Measurements from ENCODE around the gene NEUROG3. TPM values are rescaled to one million over a fixed set of nuclear protein-coding genes. Genes with fewer than 3 reads are reported as not detected.

NEUROG3 gene
- total RNA-seq, 1 donor from 2014 or later = not detected

GRCh38 chr10:69554611-69555010 is 18.6 kb downstream of the NEUROG3 start:
- H3K4me1 Mint-ChIP-seq (ENCODE audit: low read depth, unreplicated experiment) = no peaks in the 10 kb centered on the region
- no peak overlapping the region for H3K4me3 Mint-ChIP-seq (ENCODE audit: unreplicated experiment)
- peaks cover 2% of the 10 kb centered on the region for H3K9me3 Mint-ChIP-seq (ENCODE audit: unreplicated experiment)
- no peak overlapping the region for H3K27ac Mint-ChIP-seq (ENCODE audit: unreplicated experiment)
- no peak for TF ChIP-seq CTCF (IDR thresholded peaks at IDR 0.05; ENCODE audit: partially characterized antibody, unreplicated experiment)
- DNase-seq = no peak
- peaks cover 10% of the 10 kb centered on the region for H3K36me3 Mint-ChIP-seq (ENCODE audit: unreplicated experiment)
- H3K27me3 Mint-ChIP-seq (ENCODE audit: unreplicated experiment) = no peaks in the 10 kb centered on the region

- no peaks in the 10 kb centered on the region for H3K27me3 Mint-ChIP-seq (ENCODE audit: unreplicated experiment)
- no peak overlapping the region for H3K4me3 Mint-ChIP-seq (ENCODE audit: unreplicated experiment)
- H3K9me3 Mint-ChIP-seq (ENCODE audit: unreplicated experiment) = peaks cover 5% of the 10 kb centered on the region
- no peak overlapping the region for H3K27ac Mint-ChIP-seq (ENCODE audit: unreplicated experiment)
- DNase-seq = no peak
- H3K36me3 Mint-ChIP-seq (ENCODE audit: unreplicated experiment) = peaks cover 13% of the 10 kb centered on the region
- no peak for TF ChIP-seq CTCF (IDR thresholded peaks at IDR 0.05; ENCODE audit: partially characterized antibody, unreplicated experiment)
- no peaks in the 10 kb centered on the region for H3K4me1 Mint-ChIP-seq (ENCODE audit: low read depth, unreplicated experiment)
These were observed 19.9 kb downstream of the NEUROG3 start for GRCh38 chr10:69553328-69553727.

GRCh38 chr10:69552268-69552667 is 21.0 kb downstream of the NEUROG3 start:
- no peaks in the 10 kb centered on the region for H3K4me1 Mint-ChIP-seq (ENCODE audit: low read depth, unreplicated experiment)
- no peak overlapping the region for H3K27ac Mint-ChIP-seq (ENCODE audit: unreplicated experiment)
- no peak for DNase-seq
- H3K4me3 Mint-ChIP-seq (ENCODE audit: unreplicated experiment) = no peak overlapping the region
- peaks cover 22% of the 10 kb centered on the region for H3K36me3 Mint-ChIP-seq (ENCODE audit: unreplicated experiment)
- H3K9me3 Mint-ChIP-seq (ENCODE audit: unreplicated experiment) = peaks cover 5% of the 10 kb centered on the region
- TF ChIP-seq CTCF (IDR thresholded peaks at IDR 0.05; ENCODE audit: partially characterized antibody, unreplicated experiment) = no peak
- no peaks in the 10 kb centered on the region for H3K27me3 Mint-ChIP-seq (ENCODE audit: unreplicated experiment)

GRCh38 chr10:69549959-69550358 is 23.3 kb downstream of the NEUROG3 start:
- DNase-seq = no peak
- H3K4me1 Mint-ChIP-seq (ENCODE audit: low read depth, unreplicated experiment) = no peaks in the 10 kb centered on the region
- H3K36me3 Mint-ChIP-seq (ENCODE audit: unreplicated experiment) = peaks cover 33% of the 10 kb centered on the region
- no peak for TF ChIP-seq CTCF (IDR thresholded peaks at IDR 0.05; ENCODE audit: partially characterized antibody, unreplicated experiment)
- H3K27me3 Mint-ChIP-seq (ENCODE audit: unreplicated experiment) = peaks cover 3% of the 10 kb centered on the region
- H3K4me3 Mint-ChIP-seq (ENCODE audit: unreplicated experiment) = no peak overlapping the region
- H3K27ac Mint-ChIP-seq (ENCODE audit: unreplicated experiment) = no peak overlapping the region
- peaks cover 5% of the 10 kb centered on the region for H3K9me3 Mint-ChIP-seq (ENCODE audit: unreplicated experiment)

- TF ChIP-seq CTCF (IDR thresholded peaks at IDR 0.05; ENCODE audit: partially characterized antibody, unreplicated experiment) = no peak
- H3K27me3 Mint-ChIP-seq (ENCODE audit: unreplicated experiment) = peaks cover 3% of the 10 kb centered on the region
These were observed 31.8 kb downstream of the NEUROG3 start for GRCh38 chr10:69541463-69541862.

More at GRCh38 chr10:69541463-69541862, 31.8 kb downstream of the NEUROG3 start:
- peaks cover 22% of the 10 kb centered on the region for H3K9me3 Mint-ChIP-seq (ENCODE audit: unreplicated experiment)
- H3K4me1 Mint-ChIP-seq (ENCODE audit: low read depth, unreplicated experiment) = no peaks in the 10 kb centered on the region
- H3K4me3 Mint-ChIP-seq (ENCODE audit: unreplicated experiment) = no peak overlapping the region
- no peak for DNase-seq
- peaks cover 31% of the 10 kb centered on the region for H3K36me3 Mint-ChIP-seq (ENCODE audit: unreplicated experiment)
- H3K27ac Mint-ChIP-seq (ENCODE audit: unreplicated experiment) = no peak overlapping the region
